Measurements from ENCODE around the gene POR. TPM values are rescaled to one million over a fixed set of nuclear protein-coding genes. Genes with fewer than 3 reads are reported as not detected.

Gene POR
- total RNA-seq, 1 donor from 2014 or later, result 84.4 TPM

- no peak for DNase-seq (ENCODE audit: low spot score)
- H3K4me1 Mint-ChIP-seq (ENCODE audit: low read depth), result no peaks in the 10 kb centered on the region
- no peak overlapping the region for H3K4me3 Mint-ChIP-seq
- intact Hi-C loops (cut with micrococcal nuclease), result no loop called here
- H3K27me3 Mint-ChIP-seq (ENCODE audit: insufficient read depth), result no peaks in the 10 kb centered on the region
- no peaks in the 10 kb centered on the region for H3K36me3 Mint-ChIP-seq (ENCODE audit: low read depth)
- H3K9me3 Mint-ChIP-seq, result no peaks in the 10 kb centered on the region
- H3K27ac Mint-ChIP-seq, result no peak overlapping the region
Measured at GRCh38 chr7:75968561-75969001, 53.6 kb downstream of the POR start.

GRCh38 chr7:75969182-75969581, 54.2 kb downstream of the POR start:
- no peak overlapping the region for H3K27ac Mint-ChIP-seq
- H3K4me3 Mint-ChIP-seq, result no peak overlapping the region
- no peaks in the 10 kb centered on the region for H3K9me3 Mint-ChIP-seq
- no peaks in the 10 kb centered on the region for H3K27me3 Mint-ChIP-seq (ENCODE audit: insufficient read depth)
- H3K36me3 Mint-ChIP-seq (ENCODE audit: low read depth), result peaks cover 4% of the 10 kb centered on the region
- intact Hi-C loops (cut with micrococcal nuclease), result no loop called here
- no peaks in the 10 kb centered on the region for H3K4me1 Mint-ChIP-seq (ENCODE audit: low read depth)
- DNase-seq (ENCODE audit: low spot score), result no peak

- H3K27ac Mint-ChIP-seq, result no peak overlapping the region
- no peak for DNase-seq (ENCODE audit: low spot score)
- intact Hi-C loops (cut with micrococcal nuclease), result no loop called here
- H3K4me1 Mint-ChIP-seq (ENCODE audit: low read depth), result no peaks in the 10 kb centered on the region
- H3K9me3 Mint-ChIP-seq, result no peaks in the 10 kb centered on the region
- H3K27me3 Mint-ChIP-seq (ENCODE audit: insufficient read depth), result no peaks in the 10 kb centered on the region
- H3K36me3 Mint-ChIP-seq (ENCODE audit: low read depth), result peaks cover 6% of the 10 kb centered on the region
- H3K4me3 Mint-ChIP-seq, result no peak overlapping the region
Measured at GRCh38 chr7:75969704-75970498, 54.9 kb downstream of the POR start.

DNA sequence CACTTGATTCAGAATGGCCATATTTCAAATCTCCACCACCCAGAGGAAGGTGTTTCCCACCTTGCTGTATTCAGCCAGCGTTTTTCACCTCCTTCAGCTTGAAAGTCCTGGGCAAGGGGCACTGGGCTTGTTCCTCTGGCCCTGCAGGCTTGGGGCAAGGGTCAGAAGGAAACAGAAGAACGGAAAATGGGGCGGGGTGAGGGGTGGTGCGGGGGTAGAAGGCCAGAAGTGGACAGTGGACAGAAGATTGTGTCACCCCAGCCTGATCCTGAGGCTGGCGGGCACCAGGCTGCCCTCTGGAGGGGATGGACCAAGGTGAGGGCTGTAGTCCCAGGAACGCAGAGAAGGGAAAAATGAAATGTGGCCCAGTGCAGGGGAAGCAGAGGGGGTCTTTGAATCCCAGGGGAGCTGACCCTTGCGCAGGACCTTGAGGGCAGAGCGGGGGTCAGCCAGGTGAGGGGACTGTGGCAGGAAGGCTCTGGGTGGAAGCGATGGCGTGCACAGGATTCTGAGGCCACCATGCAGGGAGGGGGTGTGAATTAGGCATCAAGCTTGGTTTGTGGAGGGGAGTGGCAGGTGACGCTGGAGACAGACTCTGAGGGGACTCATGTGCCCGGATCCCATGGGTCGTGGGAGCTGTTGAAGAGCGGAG, 56.5 kb downstream of the POR start:
- Mint-ChIP-seq H3K36me3 (ENCODE audit: low read depth) (peaks cover 6% of the 10 kb centered on the region), H3K4me3 (no peak overlapping the region), H3K27me3 (ENCODE audit: insufficient read depth) (no peaks in the 10 kb centered on the region), H3K9me3 (no peaks in the 10 kb centered on the region), H3K4me1 (ENCODE audit: low read depth) (no peaks in the 10 kb centered on the region), H3K27ac (no peak overlapping the region)
- no peak for DNase-seq (ENCODE audit: low spot score)
- intact Hi-C loops (cut with micrococcal nuclease), result no loop called here

DNA sequence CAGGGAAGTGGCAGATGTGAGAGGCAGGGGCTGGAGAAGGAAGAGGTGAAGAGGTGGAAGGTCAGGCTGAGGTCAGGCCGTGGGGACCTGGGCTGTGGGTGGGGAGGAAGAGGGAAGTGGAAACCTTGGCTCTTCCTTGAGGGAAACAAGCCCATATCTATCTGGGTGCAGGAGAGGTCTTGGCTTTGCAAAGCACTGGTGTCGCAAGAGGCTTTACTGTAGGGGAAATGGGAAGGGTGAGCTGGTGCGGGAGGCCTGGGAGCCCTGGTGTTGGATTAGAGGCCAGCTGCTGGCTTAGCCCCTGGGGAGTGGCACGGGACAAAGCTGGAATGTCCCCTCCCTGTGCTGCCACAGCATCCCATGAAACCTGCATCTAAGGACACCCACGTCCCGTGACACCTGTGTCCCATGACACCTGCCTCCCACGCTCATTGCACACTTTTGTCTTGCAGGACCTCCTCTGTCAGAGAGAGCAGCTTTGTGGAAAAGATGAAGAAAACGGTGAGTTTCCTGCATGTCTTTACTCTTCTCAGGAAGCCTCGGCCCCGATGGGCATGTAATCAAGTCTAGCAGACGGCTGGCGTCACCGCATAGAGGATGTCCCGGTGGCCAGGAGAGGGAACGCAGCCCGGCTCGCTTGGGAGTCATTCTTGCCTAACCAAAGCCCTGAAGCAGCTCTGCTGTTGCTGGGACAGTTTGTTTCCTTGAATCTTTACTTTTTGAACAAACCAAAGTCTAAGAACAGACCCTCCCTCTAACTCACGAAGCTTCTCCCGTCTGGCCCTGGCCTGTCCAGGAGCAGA, 57.2 kb downstream of the POR start:
- H3K27me3 Mint-ChIP-seq (ENCODE audit: insufficient read depth), result no peaks in the 10 kb centered on the region
- intact Hi-C loops (cut with micrococcal nuclease), result no loop called here
- peaks cover 6% of the 10 kb centered on the region for H3K36me3 Mint-ChIP-seq (ENCODE audit: low read depth)
- no peak overlapping the region for H3K27ac Mint-ChIP-seq
- no peaks in the 10 kb centered on the region for H3K9me3 Mint-ChIP-seq
- H3K4me1 Mint-ChIP-seq (ENCODE audit: low read depth), result no peaks in the 10 kb centered on the region
- no peak overlapping the region for H3K4me3 Mint-ChIP-seq
- DNase-seq (ENCODE audit: low spot score), result no peak

DNA sequence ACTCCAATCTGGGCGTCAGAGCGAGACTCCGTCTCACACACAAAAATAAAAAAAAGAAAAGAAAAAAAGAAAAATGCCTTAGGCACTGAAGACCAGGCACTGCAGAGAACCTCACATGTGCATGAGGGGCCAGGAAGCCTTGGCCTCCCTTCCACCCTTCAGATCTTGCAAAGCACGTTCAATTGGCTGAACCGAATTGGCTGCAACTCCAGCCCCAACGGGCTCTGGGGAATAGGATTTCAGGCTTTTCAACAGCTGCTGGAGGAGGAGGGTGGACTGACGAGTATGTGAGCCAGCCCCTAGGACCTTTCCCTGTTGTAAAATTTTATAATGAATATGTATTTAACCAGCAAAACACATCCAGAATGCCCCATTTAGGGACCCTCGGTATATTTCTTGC, 62.8 kb downstream of the POR start:
- H3K4me1 Mint-ChIP-seq (ENCODE audit: low read depth), result no peaks in the 10 kb centered on the region
- intact Hi-C loops (cut with micrococcal nuclease), result no loop called here
- H3K27me3 Mint-ChIP-seq (ENCODE audit: insufficient read depth), result no peaks in the 10 kb centered on the region
- no peaks in the 10 kb centered on the region for H3K9me3 Mint-ChIP-seq
- H3K27ac Mint-ChIP-seq, result no peak overlapping the region
- H3K36me3 Mint-ChIP-seq (ENCODE audit: low read depth), result peaks cover 8% of the 10 kb centered on the region
- no peak overlapping the region for H3K4me3 Mint-ChIP-seq
- DNase-seq (ENCODE audit: low spot score), result no peak

DNA sequence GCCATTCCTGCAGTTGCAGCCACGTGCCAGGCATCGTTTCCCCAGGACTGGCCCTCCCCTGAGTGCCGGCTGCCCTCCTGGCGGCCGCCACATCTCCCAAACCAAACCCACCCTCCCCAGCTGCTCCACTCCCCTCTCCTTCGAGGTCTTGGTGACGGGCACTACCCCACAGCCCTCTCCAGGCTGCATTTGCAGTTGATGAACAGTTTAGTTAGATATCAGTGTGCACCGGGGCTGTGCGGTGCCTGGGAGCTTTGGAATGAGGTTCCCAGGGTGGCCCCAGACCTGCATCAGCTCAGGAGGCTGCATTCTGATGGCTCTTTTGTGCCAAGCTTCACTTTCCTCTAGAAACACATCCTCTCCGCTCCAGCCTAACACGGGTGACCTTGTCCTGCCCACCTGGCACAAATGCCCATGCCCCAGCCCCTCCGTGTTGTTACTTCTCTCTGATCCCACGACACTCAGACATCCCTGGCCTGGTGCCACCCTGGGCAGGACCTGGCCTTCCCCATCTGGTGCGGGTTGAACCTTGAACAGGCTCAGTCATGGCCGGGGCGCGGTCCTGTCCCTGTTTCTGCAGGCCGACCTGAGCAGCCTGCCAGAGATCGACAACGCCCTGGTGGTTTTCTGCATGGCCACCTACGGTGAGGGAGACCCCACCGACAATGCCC, 64.9 kb downstream of the POR start:
- no peak for DNase-seq (ENCODE audit: low spot score)
- Mint-ChIP-seq H3K9me3 (no peaks in the 10 kb centered on the region), H3K36me3 (ENCODE audit: low read depth) (peaks cover 2% of the 10 kb centered on the region), H3K27ac (no peak overlapping the region), H3K27me3 (ENCODE audit: insufficient read depth) (no peaks in the 10 kb centered on the region), H3K4me3 (no peak overlapping the region), H3K4me1 (ENCODE audit: low read depth) (no peaks in the 10 kb centered on the region)
- intact Hi-C loops (cut with micrococcal nuclease), result no loop called here

GRCh38 chr7:75980430-75981202, 65.7 kb downstream of the POR start:
- no peak for DNase-seq (ENCODE audit: low spot score)
- Mint-ChIP-seq H3K36me3 (ENCODE audit: low read depth) (peaks cover 2% of the 10 kb centered on the region), H3K4me1 (ENCODE audit: low read depth) (no peaks in the 10 kb centered on the region), H3K27ac (no peak overlapping the region), H3K27me3 (ENCODE audit: insufficient read depth) (no peaks in the 10 kb centered on the region), H3K9me3 (no peaks in the 10 kb centered on the region), H3K4me3 (no peak overlapping the region)
- intact Hi-C loops (cut with micrococcal nuclease), result no loop called here

- H3K27me3 Mint-ChIP-seq (ENCODE audit: insufficient read depth), result no peaks in the 10 kb centered on the region
- no peaks in the 10 kb centered on the region for H3K4me1 Mint-ChIP-seq (ENCODE audit: low read depth)
- H3K9me3 Mint-ChIP-seq, result no peaks in the 10 kb centered on the region
- DNase-seq (ENCODE audit: low spot score), result no peak
- peaks cover 2% of the 10 kb centered on the region for H3K36me3 Mint-ChIP-seq (ENCODE audit: low read depth)
- H3K4me3 Mint-ChIP-seq, result no peak overlapping the region
- intact Hi-C loops (cut with micrococcal nuclease), result no loop called here
- no peak overlapping the region for H3K27ac Mint-ChIP-seq
Measured at GRCh38 chr7:75981203-75981452, 66.2 kb downstream of the POR start.

GRCh38 chr7:75981453-75982305, 66.7 kb downstream of the POR start:
- Mint-ChIP-seq H3K4me1 (ENCODE audit: low read depth) (no peaks in the 10 kb centered on the region), H3K27ac (no peak overlapping the region), H3K36me3 (ENCODE audit: low read depth) (peaks cover 3% of the 10 kb centered on the region), H3K9me3 (no peaks in the 10 kb centered on the region), H3K27me3 (ENCODE audit: insufficient read depth) (no peaks in the 10 kb centered on the region), H3K4me3 (no peak overlapping the region)
- intact Hi-C loops (cut with micrococcal nuclease), result no loop called here
- DNase-seq (ENCODE audit: low spot score), result no peak

GRCh38 chr7:75982306-75983064, 67.5 kb downstream of the POR start:
- Mint-ChIP-seq H3K9me3 (no peaks in the 10 kb centered on the region), H3K4me3 (no peak overlapping the region), H3K4me1 (ENCODE audit: low read depth) (no peaks in the 10 kb centered on the region), H3K27me3 (ENCODE audit: insufficient read depth) (no peaks in the 10 kb centered on the region), H3K36me3 (ENCODE audit: low read depth) (peaks cover 10% of the 10 kb centered on the region), H3K27ac (no peak overlapping the region)
- no peak for DNase-seq (ENCODE audit: low spot score)
- intact Hi-C loops (cut with micrococcal nuclease), result no loop called here
